Activated CD4-positive, alpha-beta T cell treated with anti-CD3 and anti-CD28 coated beads, Interleukin-2, amount 10 ng/mL, durations not matched to agents 24 days and 14 days (primary cell): ENCODE data around the gene SNX24. TPM values are rescaled to one million over a fixed set of nuclear protein-coding genes. Genes with fewer than 3 reads are reported as not detected.
A peak's percentile ranks its signal among the peaks of the same experiment; 100 is the strongest.

Experiments
- DNase-seq: peaks from one replicate; pipeline ENCODE4 v3.0.0; 2022
- H3K27ac Mint-ChIP-seq: one replicate; pipeline ENCODE4 v1.8.0; 2022; ENCODE audit warnings: mild to moderate bottlenecking, mixed read lengths
- H3K27me3 Mint-ChIP-seq: one replicate; pipeline ENCODE4 v1.8.0; 2022; ENCODE audit warnings: mixed read lengths
- H3K36me3 Mint-ChIP-seq: one replicate; pipeline ENCODE4 v1.8.0; 2022; ENCODE audit warnings: low read depth, mild to moderate bottlenecking, mixed read lengths
- H3K4me1 Mint-ChIP-seq: one replicate; pipeline ENCODE4 v1.8.0; 2021; ENCODE audit warnings: mixed read lengths
- H3K4me3 Mint-ChIP-seq: one replicate; pipeline ENCODE4 v1.8.0; 2022; ENCODE audit warnings: mild to moderate bottlenecking, moderate library complexity, mixed read lengths
- H3K9me3 Mint-ChIP-seq: one replicate; pipeline ENCODE4 v1.8.0; 2021; ENCODE audit warnings: mixed read lengths
- intact Hi-C: fragments of 100-400 bp; cut with micrococcal nuclease; formaldehyde crosslinking; loops from one replicate; pipeline ENCODE4 v1.15.1; 2023
- total RNA-seq: library from RNA; stranded (reverse); gene quantifications from 2 replicates; pipeline ENCODE4 v1.2.3, GENCODE V29; 2022

SNX24 gene
- total RNA-seq, 1 donor from 2014 or later, result 0.37 TPM

GRCh38 chr5:122915717-122916461 lies 70.5 kb downstream of the SNX24 start:
- no peak for DNase-seq
- Mint-ChIP-seq H3K27me3 (no peaks in the 10 kb centered on the region), H3K27ac (no peak overlapping the region), H3K4me3 (no peak overlapping the region), H3K36me3 (no peaks in the 10 kb centered on the region), H3K9me3 (no peaks in the 10 kb centered on the region), H3K4me1 (peaks cover 2% of the 10 kb centered on the region)
- intact Hi-C loops, result no loop called here

GRCh38 chr5:122916490-122916889 lies 71.1 kb downstream of the SNX24 start:
- peaks cover 2% of the 10 kb centered on the region for H3K4me1 Mint-ChIP-seq
- H3K9me3 Mint-ChIP-seq, result no peaks in the 10 kb centered on the region
- intact Hi-C loops, result no loop called here
- H3K27ac Mint-ChIP-seq, result no peak overlapping the region
- no peaks in the 10 kb centered on the region for H3K27me3 Mint-ChIP-seq
- no peak for DNase-seq
- H3K36me3 Mint-ChIP-seq, result no peaks in the 10 kb centered on the region
- H3K4me3 Mint-ChIP-seq, result no peak overlapping the region

- Mint-ChIP-seq H3K27ac (no peak overlapping the region), H3K27me3 (no peaks in the 10 kb centered on the region), H3K4me1 (peaks cover 2% of the 10 kb centered on the region), H3K4me3 (no peak overlapping the region), H3K36me3 (no peaks in the 10 kb centered on the region), H3K9me3 (no peaks in the 10 kb centered on the region)
- DNase-seq, result peak; percentile 16
- intact Hi-C loops, result no loop called here
These were observed 74.6 kb downstream of the SNX24 start for GRCh38 chr5:122919969-122920368.

GRCh38 chr5:122921826-122922225 lies 76.4 kb downstream of the SNX24 start:
- H3K27me3 Mint-ChIP-seq, result no peaks in the 10 kb centered on the region
- no peaks in the 10 kb centered on the region for H3K36me3 Mint-ChIP-seq
- intact Hi-C loops, result no loop called here
- no peak overlapping the region for H3K4me3 Mint-ChIP-seq
- no peaks in the 10 kb centered on the region for H3K4me1 Mint-ChIP-seq
- no peak overlapping the region for H3K27ac Mint-ChIP-seq
- no peak for DNase-seq
- no peaks in the 10 kb centered on the region for H3K9me3 Mint-ChIP-seq

- no peak overlapping the region for H3K4me3 Mint-ChIP-seq
- H3K9me3 Mint-ChIP-seq, result no peaks in the 10 kb centered on the region
- H3K4me1 Mint-ChIP-seq, result no peaks in the 10 kb centered on the region
- DNase-seq, result no peak
- no peak overlapping the region for H3K27ac Mint-ChIP-seq
- intact Hi-C loops, result no loop called here
- H3K27me3 Mint-ChIP-seq, result no peaks in the 10 kb centered on the region
- no peaks in the 10 kb centered on the region for H3K36me3 Mint-ChIP-seq
These were observed 78.8 kb downstream of the SNX24 start for GRCh38 chr5:122924203-122924602.

- Mint-ChIP-seq H3K27ac (no peak overlapping the region), H3K9me3 (no peaks in the 10 kb centered on the region), H3K36me3 (no peaks in the 10 kb centered on the region), H3K4me1 (no peaks in the 10 kb centered on the region), H3K4me3 (no peak overlapping the region), H3K27me3 (no peaks in the 10 kb centered on the region)
- DNase-seq, result no peak
- intact Hi-C loops, result no loop called here
These were observed 79.4 kb downstream of the SNX24 start for GRCh38 chr5:122924719-122925395.

GRCh38 chr5:122929001-122929400 lies 83.6 kb downstream of the SNX24 start:
- Mint-ChIP-seq H3K27ac (no peak overlapping the region), H3K36me3 (no peaks in the 10 kb centered on the region), H3K9me3 (no peaks in the 10 kb centered on the region), H3K4me3 (no peak overlapping the region), H3K4me1 (no peaks in the 10 kb centered on the region), H3K27me3 (peaks cover 4% of the 10 kb centered on the region)
- intact Hi-C loops, result no loop called here
- DNase-seq, result no peak

- Mint-ChIP-seq H3K36me3 (no peaks in the 10 kb centered on the region), H3K4me3 (no peak overlapping the region), H3K9me3 (no peaks in the 10 kb centered on the region), H3K4me1 (no peaks in the 10 kb centered on the region), H3K27ac (no peak overlapping the region), H3K27me3 (peaks cover 4% of the 10 kb centered on the region)
- intact Hi-C loops, result no loop called here
- DNase-seq, result no peak
These were observed 84.6 kb downstream of the SNX24 start for GRCh38 chr5:122929980-122930379.

GRCh38 chr5:122933956-122934355 lies 88.5 kb downstream of the SNX24 start:
- no peaks in the 10 kb centered on the region for H3K9me3 Mint-ChIP-seq

GRCh38 chr5:122936088-122936487 lies 90.7 kb downstream of the SNX24 start:
- Mint-ChIP-seq H3K36me3 (no peaks in the 10 kb centered on the region), H3K4me1 (no peaks in the 10 kb centered on the region), H3K27ac (no peak overlapping the region), H3K4me3 (no peak overlapping the region), H3K9me3 (no peaks in the 10 kb centered on the region), H3K27me3 (no peaks in the 10 kb centered on the region)
- no peak for DNase-seq
- intact Hi-C loops, result no loop called here

More at GRCh38 chr5:122933956-122934355, 88.5 kb downstream of the SNX24 start:
- intact Hi-C loops, result no loop called here
- peaks cover 4% of the 10 kb centered on the region for H3K27me3 Mint-ChIP-seq
- H3K27ac Mint-ChIP-seq, result no peak overlapping the region
- DNase-seq, result no peak
- no peaks in the 10 kb centered on the region for H3K4me1 Mint-ChIP-seq
- no peaks in the 10 kb centered on the region for H3K36me3 Mint-ChIP-seq
- no peak overlapping the region for H3K4me3 Mint-ChIP-seq

- no peak for DNase-seq
- H3K4me3 Mint-ChIP-seq, result no peak overlapping the region
- no peaks in the 10 kb centered on the region for H3K4me1 Mint-ChIP-seq
- H3K27me3 Mint-ChIP-seq, result no peaks in the 10 kb centered on the region
- intact Hi-C loops, result no loop called here
- no peaks in the 10 kb centered on the region for H3K36me3 Mint-ChIP-seq
- H3K27ac Mint-ChIP-seq, result no peak overlapping the region
- H3K9me3 Mint-ChIP-seq, result no peaks in the 10 kb centered on the region
These were observed 92.5 kb downstream of the SNX24 start for GRCh38 chr5:122937914-122938313.

GRCh38 chr5:122940890-122941289 lies 95.5 kb downstream of the SNX24 start:
- no peaks in the 10 kb centered on the region for H3K36me3 Mint-ChIP-seq
- no peaks in the 10 kb centered on the region for H3K4me1 Mint-ChIP-seq
- H3K27ac Mint-ChIP-seq, result no peak overlapping the region

GRCh38 chr5:122941737-122942136 lies 96.3 kb downstream of the SNX24 start:
- no peak for DNase-seq
- Mint-ChIP-seq H3K27me3 (no peaks in the 10 kb centered on the region), H3K36me3 (no peaks in the 10 kb centered on the region), H3K27ac (no peak overlapping the region), H3K4me1 (no peaks in the 10 kb centered on the region), H3K4me3 (no peak overlapping the region), H3K9me3 (no peaks in the 10 kb centered on the region)
- intact Hi-C loops, result no loop called here

More at GRCh38 chr5:122940890-122941289, 95.5 kb downstream of the SNX24 start:
- no peak for DNase-seq
- Mint-ChIP-seq H3K27me3 (no peaks in the 10 kb centered on the region), H3K4me3 (no peak overlapping the region), H3K9me3 (no peaks in the 10 kb centered on the region)
- intact Hi-C loops, result no loop called here

- Mint-ChIP-seq H3K27ac (no peak overlapping the region), H3K36me3 (no peaks in the 10 kb centered on the region), H3K4me3 (no peak overlapping the region), H3K27me3 (no peaks in the 10 kb centered on the region), H3K9me3 (no peaks in the 10 kb centered on the region), H3K4me1 (no peaks in the 10 kb centered on the region)
- DNase-seq, result no peak
- intact Hi-C loops, result no loop called here
These were observed 96.9 kb downstream of the SNX24 start for GRCh38 chr5:122942164-122942914.
